Heart right ventricle (tissue), 16 donors: ENCODE results near the gene TNS3. TPM values are rescaled to one million over a fixed set of nuclear protein-coding genes. Genes with fewer than 3 reads are reported as not detected.
"Not testable (repeated sequence)": the region's sequence is repeated elsewhere in the genome, so short reads cannot be mapped to it uniquely, and the experiment has no call there.

ENCODE experiments used
- ATAC-seq, 8 donors: fragments of 200-7000 bp; cut with Tn5 transposase; one replicate each; pipeline ENCODE4 v1.9.1; 2020; ENCODE audit warnings: mild to moderate bottlenecking in 8 of 8, moderate library complexity in 8 of 8, moderate number of reproducible peaks in 1 of 8
- DNase-seq, 2 donors: peaks; one replicate each; pipeline ENCODE4 v3.0.0-alpha.2; 2020
- H3K27ac ChIP-seq, 10 donors: fragments of 200-600 bp; sonication (generic) in 2 of 10; one replicate each; pipeline versions ENCODE4 v1.5.0 to v1.8.0; 2020 to 2022; ENCODE audit warnings: mild to moderate bottlenecking in 3 of 10
- H3K27me3 ChIP-seq, 7 donors: fragments of 200-600 bp; one replicate each; pipeline ENCODE4 v1.8.0; 2021 to 2022; ENCODE audit warnings: mild to moderate bottlenecking in 2 of 7
- H3K36me3 ChIP-seq, 9 donors: fragments of 200-600 bp; sonication (generic) in 1 of 9; one replicate each; pipeline versions ENCODE4 v1.5.0 to v1.8.0; 2020 to 2022; ENCODE audit warnings: mild to moderate bottlenecking in 2 of 9
- H3K4me1 ChIP-seq, 9 donors: fragments of 200-600 bp; sonication (generic) in 1 of 9; one replicate each; pipeline versions ENCODE4 v1.5.0 to v1.8.0; 2020 to 2022; ENCODE audit warnings: mild to moderate bottlenecking in 4 of 9
- H3K4me3 ChIP-seq, 10 donors: fragments of 200-600 bp; sonication (generic) in 2 of 10; one replicate each; pipeline versions ENCODE4 v1.5.0 to v1.8.0; 2020 to 2022; ENCODE audit warnings: mild to moderate bottlenecking in 7 of 10, moderate library complexity in 2 of 10
- H3K9me3 ChIP-seq, 11 donors: fragments of 200-600 bp in 10 of 11; sonication (generic) in 2 of 11; one replicate each; pipeline versions ENCODE4 v1.5.0 to v1.8.0; 2013 to 2022; ENCODE audit warnings: mild to moderate bottlenecking in 2 of 11, control low read depth in 1 of 11, moderate library complexity in 1 of 11
- CTCF ChIP-seq, 9 donors: fragments of 200-600 bp; sonication (generic) in 2 of 9; IDR thresholded peaks; one replicate each; pipeline versions ENCODE4 v1.5.0 to v1.8.0; 2021 to 2022; ENCODE audit warnings: antibody characterized with exemption in 9 of 9, mild to moderate bottlenecking in 5 of 9, moderate library complexity in 1 of 9
- WGBS, 2 donors: extraction: QIAGEN DNeasy Blood & Tissue Kit; methylation state at CpG; one replicate each; pipeline ENCODE4 v1.1.7; 2013; ENCODE audit warnings: inconsistent platforms in 1 of 2; 5-methylcytosine and 5-hydroxymethylcytosine counted together
- intact Hi-C, 10 donors: fragments of 100-400 bp; cut with DNase I; formaldehyde crosslinking; loops; one replicate each; pipeline versions ENCODE4 v1.11.1 to v1.14.2; 2022
- polyA plus RNA-seq, 2 donors: library from polyadenylated mRNA; stranded (reverse); fragments of 200-250 nt; gene quantifications; one replicate each; pipeline ENCODE4 v1.2.3, GENCODE V29; 2013
- total RNA-seq, 10 donors: library from RNA; stranded (reverse); fragmentation: NEBNext Ultra II Directional in 3 of 10; extraction: Animal tissue kit (Norgen Biotek cat#: 25700) in 3 of 10; gene quantifications; one replicate each; pipeline versions ENCODE4 v1.2.1 to v1.2.4, GENCODE V29; 2021 to 2023
- donor health status: Arrhythmogenic right ventricular cardiomyopathy.
- donor health status: ischemic (EF 13 %, LVEDD 7.1; RV severe dilation, severe dysfunction).
- donor health status: healthy with polysubstance abuse.
- donor health status: DM: no; HTN: yes; CAD: no.
- donor health status: DM: no; HTN: no; CAD: no.
- donor health status: ischemic (EF 25% LVEDD 6.9; RV normal size, moderate dysfunction).
- donor health status: ischemic (EF 25% LVEDD 5.7; RV mildly dilated, moderate dysfunction).
- donor health status: healthy.
- donor health status: DM: yes; HTN: yes; CAD: no.
- donor health status: Ischemic cardiomyopathy.
- donor health status: ischemic (EF 35%, LVEDD 5.7; RV mildly dilated, moderate dysfunction).
- donor health status: nonischemic (EF 11% LVEDD 7.7; RV severe dilation, severe dysfunction).
- donor health status: DM: yes; HTN: yes; CAD: no.
- donor health status: PGD.
- donor health status: ischemic (EF 29% LVEDD 5.4; RV normal size, mild dysfunction).
- donor health status: nonischemic (EF 23%, LVEDD 6.1; RV moderate dilation, normal function).

TNS3 gene
- total and polyA plus RNA-seq, 12 donors, result 6.7 to 74.2 (median 34.0) TPM

- intact Hi-C loops, result loop anchor here in 4 of 10 donors (5.0 to 10.0 kb wide), 6 partner anchors 112 to 374 kb away; partner anchors contain the start of gene TNS3 (in 1 of the 4)
- Histone ChIP-seq H3K27me3 (no peaks in the 10 kb centered on the region), H3K4me3 (no peak overlapping the region), H3K9me3 (no peaks in the 10 kb centered on the region), H3K36me3 (peaks cover 0 to 31% (median 6%) of the 10 kb centered on the region in 9 donors), H3K27ac (no peak overlapping the region), H3K4me1 (peaks cover 4 to 48% (median 23%) of the 10 kb centered on the region in 9 donors)
- DNase-seq, result no peak
- no peak for TF ChIP-seq CTCF (IDR thresholded peaks at IDR 0.05)
- peak in 2 of 8 donors; percentile 20 to 22 for ATAC-seq
- WGBS, 2 donors, result 71 to 74% methylated on average over 8 of the region's 8 CpGs
Measured at GRCh38 chr7:47443049-47443448, 138.9 kb downstream of the TNS3 start.

- WGBS, 2 donors, result 94 to 97% methylated on average over 4 of the region's 4 CpGs
- ATAC-seq, result no peak
- peaks cover 4 to 48% (median 23%) of the 10 kb centered on the region in 9 donors for H3K4me1 ChIP-seq
- no peak overlapping the region for H3K4me3 ChIP-seq
- H3K9me3 ChIP-seq, result no peaks in the 10 kb centered on the region
- no peak overlapping the region for H3K27ac ChIP-seq
- DNase-seq, result no peak
- no peak for TF ChIP-seq CTCF (IDR thresholded peaks at IDR 0.05)
- H3K36me3 ChIP-seq, result peaks cover 0 to 34% (median 6%) of the 10 kb centered on the region in 9 donors
- H3K27me3 ChIP-seq, result no peaks in the 10 kb centered on the region
- intact Hi-C loops, result loop anchor here in 4 of 10 donors (5.0 to 10.0 kb wide), 6 partner anchors 112 to 375 kb away; partner anchors contain the start of gene TNS3 (in 1 of the 4)
Measured at GRCh38 chr7:47442605-47442865, 139.4 kb downstream of the TNS3 start.

- Histone ChIP-seq H3K9me3 (no peaks in the 10 kb centered on the region), H3K36me3 (peaks cover 0 to 36% (median 6%) of the 10 kb centered on the region in 9 donors), H3K27me3 (no peaks in the 10 kb centered on the region), H3K4me1 (peaks cover 4 to 46% (median 22%) of the 10 kb centered on the region in 9 donors), H3K27ac (peak overlapping the region in 3 of 10 donors; percentile 30 to 56 (median 31)), H3K4me3 (no peak overlapping the region)
- TF ChIP-seq CTCF (IDR thresholded peaks at IDR 0.05), result no peak
- ATAC-seq (peak in 3 of 8 donors; percentile 37 to 47 (median 40)), DNase-seq (no peak)
- intact Hi-C loops, result loop anchor here in 4 of 10 donors (5.0 to 10.0 kb wide), 6 partner anchors 113 to 375 kb away; partner anchors contain the start of gene TNS3 (in 1 of the 4)
- 71 to 80% methylated on average over 11 of the region's 11 CpGs for WGBS, 2 donors
Measured at GRCh38 chr7:47441796-47442604, 139.9 kb downstream of the TNS3 start.

- H3K27ac ChIP-seq, ATAC-seq, DNase-seq, H3K9me3 ChIP-seq, H3K27me3 ChIP-seq, H3K4me3 ChIP-seq: not testable (repeated sequence)
- Histone ChIP-seq H3K36me3 (peaks cover 0 to 46% (median 6%) of the 10 kb centered on the region in 9 donors), H3K4me1 (peaks cover 4 to 39% (median 17%) of the 10 kb centered on the region in 9 donors)
- intact Hi-C loops, result loop anchor here in 4 of 10 donors (5.0 to 10.0 kb wide), 6 partner anchors 114 to 376 kb away; partner anchors contain the start of gene TNS3 (in 1 of the 4)
- WGBS, 2 donors, result 88 to 97% methylated on average over 8 of the region's 8 CpGs
Measured at GRCh38 chr7:47441048-47441447, 140.9 kb downstream of the TNS3 start.
